HepG2 (cell line): ENCODE data around the gene RAB3C. TPM values are rescaled to one million over a fixed set of nuclear protein-coding genes. Genes with fewer than 3 reads are reported as not detected.

Source experiments
- ATAC-seq: fragments of 200-7000 bp; cut with Tn5 transposase; 3 replicates; pipeline ENCODE4 v1.9.1; 2020; ENCODE audit warnings: mild to moderate bottlenecking, moderate library complexity
- BruUV-seq: library from RNA; stranded (reverse); fragments of 400-500 nt; replicated peaks from 2 replicates; lab custom pipeline; 2021; lab: Mats Ljungman, UMichigan
- CTCF ChIA-PET: fragments of 300-600 bp; formaldehyde crosslinking; extraction: SDS; loops from one replicate; lab custom pipeline; 2021; ENCODE audit warnings: low total read pairs, inconsistent platforms, low intra/inter-chr PET ratio; lab: Yijun Ruan, JAX
- POLR2A ChIA-PET: fragments of 350-600 bp; sonication (Branson Sonifier 250); formaldehyde crosslinking; loops from one replicate; lab custom pipeline; 2020; ENCODE audit warnings: antibody characterized with exemption, inconsistent platforms; lab: Yijun Ruan, JAX
- DNase-seq: peaks from one replicate; pipeline ENCODE4 v3.0.0-alpha.2; 2015; ENCODE audit warnings: low spot score
- FAIRE-seq: peaks from 3 replicates; lab custom pipeline; 2011; peaks lifted over from hg19 to GRCh38; lab: Jason Lieb, UNC
- H2AFZ ChIP-seq: one replicate; pipeline ENCODE4 v1.6.1; 2011; ENCODE audit warnings: low read length, inconsistent platforms
- H3K27ac ChIP-seq: fragments of 300-600 bp; 3 replicates; pipeline ENCODE4 v1.8.0; 2011; ENCODE audit warnings: mixed run types, mild to moderate bottlenecking, mixed read lengths, low read length, inconsistent platforms; ENCODE audit not compliant: insufficient read depth; ENCODE audit errors: extremely low read length
- H3K27me3 ChIP-seq, 2 experiments: fragments of 200-600 bp in 1 of 2; 2 replicates in 1 of 2; 3 replicates in 1 of 2; pipeline versions ENCODE4 v1.6.0 to v1.8.0; 2011; ENCODE audit warnings: low read length in 2 of 2, mild to moderate bottlenecking in 2 of 2, moderate library complexity in 2 of 2, inconsistent platforms in 1 of 2; ENCODE audit not compliant: insufficient read depth in 2 of 2, control insufficient read depth in 1 of 2
- H3K36me3 ChIP-seq, 2 experiments: fragments of 200-600 bp in 1 of 2; replicated peaks in 1 of 2; 2 replicates in 1 of 2; 3 replicates in 1 of 2; pipeline versions ENCODE4 v1.5.1 to v1.8.0; 2011; ENCODE audit warnings: low read length in 2 of 2, inconsistent platforms in 1 of 2; ENCODE audit not compliant: insufficient read depth in 2 of 2, control insufficient read depth in 1 of 2
- H3K4me1 ChIP-seq: 2 replicates; pipeline ENCODE4 v1.5.1; 2012; ENCODE audit warnings: low read length, inconsistent platforms; ENCODE audit not compliant: insufficient read depth
- H3K4me2 ChIP-seq: 2 replicates; pipeline ENCODE4 v1.6.0; 2011; ENCODE audit warnings: low read depth, low read length, inconsistent platforms
- H3K4me3 ChIP-seq, 3 experiments: fragments of 200-600 bp in 1 of 3; sonication (generic), shearing (Covaris generic) in 1 of 3; replicated peaks in 1 of 3; 2 replicates each; pipeline ENCODE4 v1.5.1; 2011 to 2016; ENCODE audit warnings: low read length in 3 of 3, inconsistent platforms in 2 of 3, low read depth in 2 of 3, mild to moderate bottlenecking in 2 of 3, control low read depth in 1 of 3, mixed read lengths in 1 of 3; ENCODE audit not compliant: insufficient read depth in 1 of 3
- H3K79me2 ChIP-seq: one replicate; pipeline ENCODE4 v1.6.1; 2011; ENCODE audit warnings: low read length, inconsistent platforms; ENCODE audit not compliant: insufficient read depth
- H3K9ac ChIP-seq: 2 replicates; pipeline ENCODE4 v1.6.0; 2011; ENCODE audit warnings: mild to moderate bottlenecking, low read depth, low read length, inconsistent platforms; ENCODE audit not compliant: insufficient read depth
- H3K9me3 ChIP-seq: 2 replicates; pipeline ENCODE4 v1.5.1; 2012; ENCODE audit warnings: mild to moderate bottlenecking, low read length
- H4K20me1 ChIP-seq: 2 replicates; pipeline ENCODE4 v1.6.0; 2011; ENCODE audit warnings: inconsistent platforms, mild to moderate bottlenecking, low read length, moderate library complexity; ENCODE audit not compliant: insufficient read depth
- ATAD3A ChIP-seq: sonication (generic); formaldehyde crosslinking; IDR thresholded peaks from 2 replicates; pipeline ENCODE4 v1.4.0; 2020; ENCODE audit warnings: missing genetic modification reagents
- EZH2 ChIP-seq: conservative IDR thresholded peaks from 2 replicates; pipeline ENCODE4 v1.6.1; 2012; ENCODE audit warnings: mild to moderate bottlenecking, low read depth, low read length, moderate library complexity
- GLI4 ChIP-seq: sonication (generic); formaldehyde crosslinking; IDR thresholded peaks from 2 replicates; pipeline ENCODE4 v1.5.1; 2020; ENCODE audit warnings: missing genetic modification reagents, mild to moderate bottlenecking, moderate library complexity, borderline replicate concordance
- KDM1A ChIP-seq: IDR thresholded peaks from 2 replicates; pipeline ENCODE4 v1.6.1; 2016; ENCODE audit warnings: missing compliant biosample characterization
- KLF16 ChIP-seq, 2 experiments: sonication (generic) in 1 of 2; formaldehyde crosslinking in 1 of 2; IDR thresholded peaks; 2 replicates each; pipeline versions ENCODE4 v1.6.1 to v1.8.0; 2016 to 2023; ENCODE audit warnings: missing genetic modification reagents in 2 of 2, missing compliant biosample characterization in 1 of 2
- KMT2B ChIP-seq: IDR thresholded peaks from 2 replicates; pipeline ENCODE4 v1.6.1; 2016; ENCODE audit warnings: missing genetic modification reagents, missing compliant biosample characterization
- PITX1 ChIP-seq: sonication (generic); formaldehyde crosslinking; IDR thresholded peaks from 2 replicates; pipeline ENCODE4 v1.5.1; 2020; ENCODE audit warnings: mild to moderate bottlenecking, missing genetic modification reagents
- ZNF253 ChIP-seq: sonication (generic); formaldehyde crosslinking; IDR thresholded peaks from 2 replicates; pipeline ENCODE4 v1.8.0; 2022; ENCODE audit warnings: mild to moderate bottlenecking, missing genetic modification reagents, borderline replicate concordance
- ZNF567 ChIP-seq: sonication (generic); formaldehyde crosslinking; IDR thresholded peaks from 2 replicates; pipeline ENCODE4 v1.8.1; 2023; ENCODE audit warnings: mild to moderate bottlenecking, missing genetic modification reagents, borderline replicate concordance
- ZNF766 ChIP-seq: sonication (generic); formaldehyde crosslinking; IDR thresholded peaks from 2 replicates; pipeline ENCODE4 v1.5.0; 2020; ENCODE audit warnings: missing genetic modification reagents, borderline replicate concordance
- ZNF839 ChIP-seq: sonication (generic); formaldehyde crosslinking; IDR thresholded peaks from 2 replicates; pipeline ENCODE4 v1.4.0; 2020; ENCODE audit warnings: missing genetic modification reagents, mild to moderate bottlenecking, borderline replicate concordance
- ZNF891 ChIP-seq: sonication (generic); formaldehyde crosslinking; IDR thresholded peaks from 2 replicates; pipeline ENCODE4 v1.5.0; 2020; ENCODE audit warnings: mild to moderate bottlenecking, missing genetic modification reagents
- WGBS: methylation state at CpG from one replicate; pipeline ENCODE4 v1.1.6; 2017; ENCODE audit warnings: low lambda C conversion rate; 5-methylcytosine and 5-hydroxymethylcytosine counted together
- in situ Hi-C: cut with HindIII; loops from 2 replicates; pipeline ENCODE4 v1.10.0; 2017; ENCODE audit warnings: low pct_unique_long_range_greater_than_20kb; ENCODE audit not compliant: extremely low pct_ligation_motif_present
- intact Hi-C: fragments of 100-400 bp; cut with micrococcal nuclease; formaldehyde crosslinking; loops from one replicate; pipeline ENCODE4 v1.10.0; 2022; ENCODE audit not compliant: unreplicated experiment
- polyA plus RNA-seq, 8 experiments: library from polyadenylated mRNA; depleted of rRNA in 3 of 8; stranded (reverse) in 7 of 8; unstranded in 1 of 8; fragments of >200 nt; fragmentation: Illumina TruSeq in 4 of 8; extraction: Trizol in 4 of 8; gene quantifications; 2 replicates each; pipeline versions ENCODE4 v1.2.1 to v1.2.3, GENCODE V29; 2011 to 2016; ENCODE audit warnings: low read depth in 4 of 8, missing spikeins in 1 of 8, mixed read lengths in 1 of 8; ENCODE audit not compliant: insufficient read depth in 1 of 8
- total RNA-seq, 5 experiments: library from RNA; depleted of rRNA; stranded (reverse); fragments of >200 nt; fragmentation: Illumina TruSeq; extraction: Trizol; gene quantifications; 2 replicates each; pipeline ENCODE4 v1.2.3, GENCODE V29; 2016; ENCODE audit warnings: low read depth in 1 of 5
- TF ChIP-seq, protein P1 (sequence below): sonication (generic); formaldehyde crosslinking; IDR thresholded peaks from 2 replicates; pipeline ENCODE4 v1.5.1; 2020; ENCODE audit warnings: mild to moderate bottlenecking, missing genetic modification reagents, borderline replicate concordance
- TF ChIP-seq, protein P2 (sequence below): sonication (generic); formaldehyde crosslinking; IDR thresholded peaks from 2 replicates; pipeline ENCODE4 v1.4.0; 2020; ENCODE audit warnings: missing genetic modification reagents

RAB3C gene
- total and polyA plus RNA-seq, 2 of the 13 experiments (the other 11 are each of a cell fraction or from before 2014, with no cell fraction given): not detected

DNA sequence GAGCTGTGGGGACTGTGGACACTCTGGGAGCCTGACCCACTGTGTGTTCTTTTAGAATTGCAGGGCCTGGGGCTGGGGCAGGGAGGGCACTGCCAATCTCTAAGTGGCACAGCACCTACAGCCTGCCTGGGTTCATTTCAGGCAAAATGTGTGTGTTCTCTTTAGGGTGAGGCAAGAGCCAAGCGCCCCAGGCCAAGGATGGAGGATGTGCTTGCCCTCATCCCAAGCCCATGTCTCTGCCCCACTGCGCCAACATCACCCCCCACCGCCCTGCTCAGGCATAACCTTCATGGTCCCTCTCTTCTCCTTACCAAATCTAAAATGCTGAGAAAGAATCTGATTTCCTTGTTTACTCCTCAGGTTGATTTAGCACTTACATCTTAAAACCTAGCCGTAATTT, 304.4 kb downstream of the RAB3C start:
- BruUV-seq: no TSS peak
- no peaks in the 10 kb centered on the region for H3K79me2 ChIP-seq
- TF ChIP-seq, protein P1, sequence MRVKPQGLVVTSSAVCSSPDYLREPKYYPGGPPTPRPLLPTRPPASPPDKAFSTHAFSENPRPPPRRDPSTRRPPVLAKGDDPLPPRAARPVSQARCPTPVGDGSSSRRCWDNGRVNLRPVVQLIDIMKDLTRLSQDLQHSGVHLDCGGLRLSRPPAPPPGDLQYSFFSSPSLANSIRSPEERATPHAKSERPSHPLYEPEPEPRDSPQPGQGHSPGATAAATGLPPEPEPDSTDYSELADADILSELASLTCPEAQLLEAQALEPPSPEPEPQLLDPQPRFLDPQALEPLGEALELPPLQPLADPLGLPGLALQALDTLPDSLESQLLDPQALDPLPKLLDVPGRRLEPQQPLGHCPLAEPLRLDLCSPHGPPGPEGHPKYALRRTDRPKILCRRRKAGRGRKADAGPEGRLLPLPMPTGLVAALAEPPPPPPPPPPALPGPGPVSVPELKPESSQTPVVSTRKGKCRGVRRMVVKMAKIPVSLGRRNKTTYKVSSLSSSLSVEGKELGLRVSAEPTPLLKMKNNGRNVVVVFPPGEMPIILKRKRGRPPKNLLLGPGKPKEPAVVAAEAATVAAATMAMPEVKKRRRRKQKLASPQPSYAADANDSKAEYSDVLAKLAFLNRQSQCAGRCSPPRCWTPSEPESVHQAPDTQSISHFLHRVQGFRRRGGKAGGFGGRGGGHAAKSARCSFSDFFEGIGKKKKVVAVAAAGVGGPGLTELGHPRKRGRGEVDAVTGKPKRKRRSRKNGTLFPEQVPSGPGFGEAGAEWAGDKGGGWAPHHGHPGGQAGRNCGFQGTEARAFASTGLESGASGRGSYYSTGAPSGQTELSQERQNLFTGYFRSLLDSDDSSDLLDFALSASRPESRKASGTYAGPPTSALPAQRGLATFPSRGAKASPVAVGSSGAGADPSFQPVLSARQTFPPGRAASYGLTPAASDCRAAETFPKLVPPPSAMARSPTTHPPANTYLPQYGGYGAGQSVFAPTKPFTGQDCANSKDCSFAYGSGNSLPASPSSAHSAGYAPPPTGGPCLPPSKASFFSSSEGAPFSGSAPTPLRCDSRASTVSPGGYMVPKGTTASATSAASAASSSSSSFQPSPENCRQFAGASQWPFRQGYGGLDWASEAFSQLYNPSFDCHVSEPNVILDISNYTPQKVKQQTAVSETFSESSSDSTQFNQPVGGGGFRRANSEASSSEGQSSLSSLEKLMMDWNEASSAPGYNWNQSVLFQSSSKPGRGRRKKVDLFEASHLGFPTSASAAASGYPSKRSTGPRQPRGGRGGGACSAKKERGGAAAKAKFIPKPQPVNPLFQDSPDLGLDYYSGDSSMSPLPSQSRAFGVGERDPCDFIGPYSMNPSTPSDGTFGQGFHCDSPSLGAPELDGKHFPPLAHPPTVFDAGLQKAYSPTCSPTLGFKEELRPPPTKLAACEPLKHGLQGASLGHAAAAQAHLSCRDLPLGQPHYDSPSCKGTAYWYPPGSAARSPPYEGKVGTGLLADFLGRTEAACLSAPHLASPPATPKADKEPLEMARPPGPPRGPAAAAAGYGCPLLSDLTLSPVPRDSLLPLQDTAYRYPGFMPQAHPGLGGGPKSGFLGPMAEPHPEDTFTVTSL: no peak
- TF ChIP-seq ZNF891 (CRISPR knock-in tag) (no peak), ZNF253 (CRISPR knock-in tag) (no peak), KMT2B (no peak), GLI4 (CRISPR knock-in tag) (no peak), EZH2 (no peak), ZNF839 (CRISPR knock-in tag) (no peak), ATAD3A (CRISPR knock-in tag) (no peak), KLF16 (CRISPR knock-in tag; IDR thresholded peaks at IDR 0.05) (no peak), ZNF567 (CRISPR knock-in tag) (no peak), PITX1 (CRISPR knock-in tag) (no peak), ZNF766 (CRISPR knock-in tag) (no peak), KDM1A (CRISPR knock-in tag) (no peak)
- TF ChIP-seq, protein P2, sequence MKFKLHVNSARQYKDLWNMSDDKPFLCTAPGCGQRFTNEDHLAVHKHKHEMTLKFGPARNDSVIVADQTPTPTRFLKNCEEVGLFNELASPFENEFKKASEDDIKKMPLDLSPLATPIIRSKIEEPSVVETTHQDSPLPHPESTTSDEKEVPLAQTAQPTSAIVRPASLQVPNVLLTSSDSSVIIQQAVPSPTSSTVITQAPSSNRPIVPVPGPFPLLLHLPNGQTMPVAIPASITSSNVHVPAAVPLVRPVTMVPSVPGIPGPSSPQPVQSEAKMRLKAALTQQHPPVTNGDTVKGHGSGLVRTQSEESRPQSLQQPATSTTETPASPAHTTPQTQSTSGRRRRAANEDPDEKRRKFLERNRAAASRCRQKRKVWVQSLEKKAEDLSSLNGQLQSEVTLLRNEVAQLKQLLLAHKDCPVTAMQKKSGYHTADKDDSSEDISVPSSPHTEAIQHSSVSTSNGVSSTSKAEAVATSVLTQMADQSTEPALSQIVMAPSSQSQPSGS: no peak
- peak; percentile 11; the same call in 1 of the 3 replicates for ATAC-seq
- H3K4me3 ChIP-seq: no peak overlapping the region
- no peaks in the 10 kb centered on the region for H3K36me3 ChIP-seq
- no peak overlapping the region for H3K9ac ChIP-seq
- H3K27me3 ChIP-seq: peaks cover 2 to 27% of the 10 kb centered on the region in 2 experiments; a peak in 4 of 5 replicates
- no peaks in the 10 kb centered on the region; the same call in 1 of the 2 replicates for H3K4me1 ChIP-seq
- POLR2A ChIA-PET: no interaction called here
- H4K20me1 ChIP-seq: no peaks in the 10 kb centered on the region
- DNase-seq: no peak
- no peak overlapping the region for H3K4me2 ChIP-seq
- H3K9me3 ChIP-seq: no peaks in the 10 kb centered on the region
- no peak overlapping the region for H3K27ac ChIP-seq
- 40% methylated on average over 4 of the region's 4 CpGs for WGBS
- in situ Hi-C loops: loop anchor here (5.0 to 25.0 kb wide), 3 partner anchors 117 to 475 kb away; no protein-coding TSS in a partner anchor
- FAIRE-seq: no peak
- intact Hi-C loops: no loop called here
- no peak overlapping the region for H2AFZ ChIP-seq
- CTCF ChIA-PET: interaction anchor here (1.8 kb wide), 1 partner anchor 287 kb away, joined by 7 read pairs; no protein-coding TSS in a partner anchor
